Prostate gland (tissue), 2 donors: Measurements from ENCODE around the gene DUOXA2. TPM values are rescaled to one million over a fixed set of nuclear protein-coding genes. Genes with fewer than 3 reads are reported as not detected.
A peak's percentile ranks its signal among the peaks of the same experiment; 100 is the strongest.

Experiments used
- DNase-seq: peaks from one replicate; pipeline ENCODE4 v3.0.0-alpha.2; 2019; ENCODE audit warnings: low spot score
- H3K27ac ChIP-seq, 2 donors: fragments of 200-600 bp; sonication (generic); 2 replicates each; pipeline ENCODE4 v1.5.1; 2017 to 2019
- H3K27me3 ChIP-seq: fragments of 200-600 bp; sonication (generic); replicated peaks from 2 replicates; pipeline ENCODE4 v1.5.1; 2019; ENCODE audit not compliant: insufficient read depth
- H3K36me3 ChIP-seq, 2 donors: fragments of 200-600 bp; sonication (generic); 1 replicate in 1 of 2; 2 replicates in 1 of 2; pipeline versions ENCODE4 v1.5.1 to v1.8.1; 2017 to 2019
- H3K4me1 ChIP-seq: fragments of 200-600 bp; sonication (generic); replicated peaks from 2 replicates; pipeline ENCODE4 v1.5.1; 2019
- H3K4me3 ChIP-seq, 2 donors: fragments of 200-600 bp; sonication (generic); 2 replicates each; pipeline ENCODE4 v1.5.1; 2017 to 2019
- H3K9me3 ChIP-seq: fragments of 200-600 bp; sonication (generic); 2 replicates; pipeline ENCODE4 v1.5.1; 2017
- CTCF ChIP-seq, 4 experiments: fragments of 200-600 bp in 2 of 4; fragments of 450-650 bp in 2 of 4; sonication (generic) in 2 of 4; IDR thresholded peaks; 1 replicate in 3 of 4; 2 replicates in 1 of 4; pipeline ENCODE4 v1.5.1; 2016 to 2019; ENCODE audit warnings: antibody characterized with exemption in 4 of 4, mild to moderate bottlenecking in 2 of 4, moderate library complexity in 2 of 4
- POLR2A ChIP-seq: fragments of 450-650 bp; IDR thresholded peaks from one replicate; pipeline ENCODE4 v1.6.1; 2016; ENCODE audit warnings: antibody characterized with exemption, mild to moderate bottlenecking
- POLR2AphosphoS5 ChIP-seq: sonication (generic); formaldehyde crosslinking; IDR thresholded peaks from one replicate; pipeline ENCODE4 v1.6.1; 2017; ENCODE audit warnings: antibody characterized with exemption
- WGBS: methylation state at CpG from one replicate; pipeline ENCODE4 v1.1.5; 2018; 5-methylcytosine and 5-hydroxymethylcytosine counted together
- intact Hi-C: fragments of 100-400 bp; cut with DNase I; formaldehyde crosslinking; loops from one replicate; pipeline ENCODE4 v1.14.2; 2022
- total RNA-seq, 2 donors: library from RNA; depleted of rRNA; stranded (reverse); fragments of >200 nt; gene quantifications; one replicate each; pipeline ENCODE4 v1.1.0, GENCODE V29; 2016

The DUOXA2 gene
- total RNA-seq, 2 donors from 2014 or later: not detected

GRCh38 chr15:45083223-45083622 is 30.9 kb upstream of the DUOXA2 start:
- no peak for TF ChIP-seq CTCF (IDR thresholded peaks at IDR 0.05)
- no peak for TF ChIP-seq POLR2A
- TF ChIP-seq POLR2AphosphoS5: no peak
- no peaks in the 10 kb centered on the region for H3K36me3 ChIP-seq
- H3K9me3 ChIP-seq: no peaks in the 10 kb centered on the region
- no peak for DNase-seq
- peaks cover 3% of the 10 kb centered on the region for H3K4me1 ChIP-seq
- H3K27me3 ChIP-seq: no peaks in the 10 kb centered on the region
- H3K27ac ChIP-seq: peak overlapping the region in 1 of 2 donors; percentile 25
- intact Hi-C loops: no loop called here
- H3K4me3 ChIP-seq: no peak overlapping the region

- Histone ChIP-seq H3K36me3 (no peaks in the 10 kb centered on the region), H3K27ac (peak overlapping the region; percentile 23 to 25), H3K4me3 (no peak overlapping the region), H3K9me3 (no peaks in the 10 kb centered on the region), H3K27me3 (no peaks in the 10 kb centered on the region), H3K4me1 (peaks cover 3% of the 10 kb centered on the region)
- TF ChIP-seq POLR2A (no peak), CTCF (IDR thresholded peaks at IDR 0.05) (no peak), POLR2AphosphoS5 (no peak)
- intact Hi-C loops: no loop called here
- DNase-seq: no peak
- 28% methylated on average over 3 of the region's 3 CpGs for WGBS
These were observed 30.0 kb upstream of the DUOXA2 start for GRCh38 chr15:45084163-45084562.

- Histone ChIP-seq H3K27ac (no peak overlapping the region), H3K27me3 (no peaks in the 10 kb centered on the region), H3K4me1 (peaks cover 3% of the 10 kb centered on the region), H3K4me3 (no peak overlapping the region), H3K9me3 (no peaks in the 10 kb centered on the region), H3K36me3 (no peaks in the 10 kb centered on the region)
- DNase-seq: no peak
- TF ChIP-seq CTCF (IDR thresholded peaks at IDR 0.05): no peak
- no peak for TF ChIP-seq POLR2A
- TF ChIP-seq POLR2AphosphoS5: no peak
- intact Hi-C loops: no loop called here
- WGBS: 73% methylated on average over 1 of the region's 1 CpG
These were observed 26.6 kb upstream of the DUOXA2 start for GRCh38 chr15:45087513-45087912.

- Histone ChIP-seq H3K4me3 (no peak overlapping the region), H3K9me3 (no peaks in the 10 kb centered on the region), H3K4me1 (no peaks in the 10 kb centered on the region), H3K27ac (no peak overlapping the region), H3K27me3 (no peaks in the 10 kb centered on the region), H3K36me3 (no peaks in the 10 kb centered on the region)
- DNase-seq: no peak
- 78% methylated on average over 10 of the region's 10 CpGs for WGBS
- TF ChIP-seq POLR2A (no peak), CTCF (IDR thresholded peaks at IDR 0.05) (no peak), POLR2AphosphoS5 (no peak)
- intact Hi-C loops: no loop called here
These were observed 25.1 kb upstream of the DUOXA2 start for GRCh38 chr15:45088801-45089711.
